Measurements from ENCODE around the gene PDGFD.

Gene PDGFD

GRCh38 chr11:104089481-104089880 is 74.5 kb downstream of the PDGFD start:
- Histone ChIP-seq H3K36me3 (no peaks in the 10 kb centered on the region), H3K9me3 (ENCODE audit: severe bottlenecking) (no peaks in the 10 kb centered on the region), H3K4me3 (ENCODE audit: low read depth, low read length) (no peak overlapping the region), H3K27me3 (ENCODE audit: insufficient read depth, low read depth, severe bottlenecking) (no peaks in the 10 kb centered on the region), H3K27ac (no peak overlapping the region)
- no peak for DNase-seq
- TF ChIP-seq CTCF (IDR thresholded peaks at IDR 0.05; ENCODE audit: low read depth, low read length), result no peak

- Histone ChIP-seq H3K36me3 (no peaks in the 10 kb centered on the region), H3K4me3 (ENCODE audit: low read depth, low read length) (no peak overlapping the region), H3K27me3 (ENCODE audit: insufficient read depth, low read depth, severe bottlenecking) (no peaks in the 10 kb centered on the region), H3K9me3 (ENCODE audit: severe bottlenecking) (no peaks in the 10 kb centered on the region), H3K27ac (no peak overlapping the region)
- TF ChIP-seq CTCF (IDR thresholded peaks at IDR 0.05; ENCODE audit: low read depth, low read length), result no peak
- DNase-seq, result no peak
Observed at GRCh38 chr11:104086621-104087020, 77.3 kb downstream of the PDGFD start.

- H3K4me3 ChIP-seq (ENCODE audit: low read depth, low read length), result no peak overlapping the region
- H3K9me3 ChIP-seq (ENCODE audit: severe bottlenecking), result no peaks in the 10 kb centered on the region
- no peaks in the 10 kb centered on the region for H3K27me3 ChIP-seq (ENCODE audit: insufficient read depth, low read depth, severe bottlenecking)
- no peak for TF ChIP-seq CTCF (IDR thresholded peaks at IDR 0.05; ENCODE audit: low read depth, low read length)
- no peak for DNase-seq
- H3K36me3 ChIP-seq, result no peaks in the 10 kb centered on the region
- H3K27ac ChIP-seq, result no peak overlapping the region
Observed at GRCh38 chr11:104078995-104079394, 85.0 kb downstream of the PDGFD start.

- H3K27ac ChIP-seq, result no peak overlapping the region
- no peak for TF ChIP-seq CTCF (IDR thresholded peaks at IDR 0.05; ENCODE audit: low read depth, low read length)
- H3K27me3 ChIP-seq (ENCODE audit: insufficient read depth, low read depth, severe bottlenecking), result no peaks in the 10 kb centered on the region
- no peaks in the 10 kb centered on the region for H3K9me3 ChIP-seq (ENCODE audit: severe bottlenecking)
- DNase-seq, result no peak
- no peaks in the 10 kb centered on the region for H3K36me3 ChIP-seq
- H3K4me3 ChIP-seq (ENCODE audit: low read depth, low read length), result no peak overlapping the region
Observed at GRCh38 chr11:104078245-104078644, 85.7 kb downstream of the PDGFD start.

- Histone ChIP-seq H3K9me3 (ENCODE audit: severe bottlenecking) (no peaks in the 10 kb centered on the region), H3K27ac (no peak overlapping the region), H3K27me3 (ENCODE audit: insufficient read depth, low read depth, severe bottlenecking) (no peaks in the 10 kb centered on the region), H3K4me3 (ENCODE audit: low read depth, low read length) (no peak overlapping the region), H3K36me3 (no peaks in the 10 kb centered on the region)
- DNase-seq, result no peak
- TF ChIP-seq CTCF (IDR thresholded peaks at IDR 0.05; ENCODE audit: low read depth, low read length), result no peak
Observed at GRCh38 chr11:104076455-104076854, 87.5 kb downstream of the PDGFD start.

- Histone ChIP-seq H3K27ac (no peak overlapping the region), H3K27me3 (ENCODE audit: insufficient read depth, low read depth, severe bottlenecking) (no peaks in the 10 kb centered on the region), H3K4me3 (ENCODE audit: low read depth, low read length) (no peak overlapping the region), H3K9me3 (ENCODE audit: severe bottlenecking) (no peaks in the 10 kb centered on the region), H3K36me3 (no peaks in the 10 kb centered on the region)
- TF ChIP-seq CTCF (IDR thresholded peaks at IDR 0.05; ENCODE audit: low read depth, low read length), result no peak
- DNase-seq, result no peak
Observed at GRCh38 chr11:104075706-104076105, 88.2 kb downstream of the PDGFD start.

All from WERI-Rb-1 (cell line).